Measurements from ENCODE around the gene OR10G7. TPM values are rescaled to one million over a fixed set of nuclear protein-coding genes. Genes with fewer than 3 reads are reported as not detected.

Gene OR10G7
- total RNA-seq, 1 experiment from 2014 or later: not detected

- TF ChIP-seq, protein P1, sequence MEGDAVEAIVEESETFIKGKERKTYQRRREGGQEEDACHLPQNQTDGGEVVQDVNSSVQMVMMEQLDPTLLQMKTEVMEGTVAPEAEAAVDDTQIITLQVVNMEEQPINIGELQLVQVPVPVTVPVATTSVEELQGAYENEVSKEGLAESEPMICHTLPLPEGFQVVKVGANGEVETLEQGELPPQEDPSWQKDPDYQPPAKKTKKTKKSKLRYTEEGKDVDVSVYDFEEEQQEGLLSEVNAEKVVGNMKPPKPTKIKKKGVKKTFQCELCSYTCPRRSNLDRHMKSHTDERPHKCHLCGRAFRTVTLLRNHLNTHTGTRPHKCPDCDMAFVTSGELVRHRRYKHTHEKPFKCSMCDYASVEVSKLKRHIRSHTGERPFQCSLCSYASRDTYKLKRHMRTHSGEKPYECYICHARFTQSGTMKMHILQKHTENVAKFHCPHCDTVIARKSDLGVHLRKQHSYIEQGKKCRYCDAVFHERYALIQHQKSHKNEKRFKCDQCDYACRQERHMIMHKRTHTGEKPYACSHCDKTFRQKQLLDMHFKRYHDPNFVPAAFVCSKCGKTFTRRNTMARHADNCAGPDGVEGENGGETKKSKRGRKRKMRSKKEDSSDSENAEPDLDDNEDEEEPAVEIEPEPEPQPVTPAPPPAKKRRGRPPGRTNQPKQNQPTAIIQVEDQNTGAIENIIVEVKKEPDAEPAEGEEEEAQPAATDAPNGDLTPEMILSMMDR (IDR thresholded peaks at IDR 0.05): no peak
- TF ChIP-seq ESRRA (CRISPR knock-in tag; IDR thresholded peaks at IDR 0.05; ENCODE audit: borderline replicate concordance) (no peak), TCF7 (CRISPR knock-in tag; IDR thresholded peaks at IDR 0.05; ENCODE audit: low read depth) (no peak), CBFB (CRISPR knock-in tag; IDR thresholded peaks at IDR 0.05; ENCODE audit: low read depth) (no peak), ZNF263 (CRISPR knock-in tag; IDR thresholded peaks at IDR 0.05; ENCODE audit: low read depth) (no peak), ZNF232 (CRISPR knock-in tag; IDR thresholded peaks at IDR 0.05) (no peak), FOXK1 (CRISPR knock-in tag; IDR thresholded peaks at IDR 0.05) (no peak), CDX4 (CRISPR knock-in tag; IDR thresholded peaks at IDR 0.05; ENCODE audit: borderline replicate concordance) (no peak), E2F5 (CRISPR knock-in tag; IDR thresholded peaks at IDR 0.05) (no peak)
- TF ChIP-seq, protein P2, sequence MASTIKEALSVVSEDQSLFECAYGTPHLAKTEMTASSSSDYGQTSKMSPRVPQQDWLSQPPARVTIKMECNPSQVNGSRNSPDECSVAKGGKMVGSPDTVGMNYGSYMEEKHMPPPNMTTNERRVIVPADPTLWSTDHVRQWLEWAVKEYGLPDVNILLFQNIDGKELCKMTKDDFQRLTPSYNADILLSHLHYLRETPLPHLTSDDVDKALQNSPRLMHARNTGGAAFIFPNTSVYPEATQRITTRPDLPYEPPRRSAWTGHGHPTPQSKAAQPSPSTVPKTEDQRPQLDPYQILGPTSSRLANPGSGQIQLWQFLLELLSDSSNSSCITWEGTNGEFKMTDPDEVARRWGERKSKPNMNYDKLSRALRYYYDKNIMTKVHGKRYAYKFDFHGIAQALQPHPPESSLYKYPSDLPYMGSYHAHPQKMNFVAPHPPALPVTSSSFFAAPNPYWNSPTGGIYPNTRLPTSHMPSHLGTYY (CRISPR knock-in tag; IDR thresholded peaks at IDR 0.05): no peak
- TF ChIP-seq, protein P3, sequence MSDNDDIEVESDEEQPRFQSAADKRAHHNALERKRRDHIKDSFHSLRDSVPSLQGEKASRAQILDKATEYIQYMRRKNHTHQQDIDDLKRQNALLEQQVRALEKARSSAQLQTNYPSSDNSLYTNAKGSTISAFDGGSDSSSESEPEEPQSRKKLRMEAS (CRISPR knock-in tag; IDR thresholded peaks at IDR 0.05): no peak
Measured at GRCh38 chr11:124050748-124051147, 9.6 kb upstream of the OR10G7 start (continued).

DNA sequence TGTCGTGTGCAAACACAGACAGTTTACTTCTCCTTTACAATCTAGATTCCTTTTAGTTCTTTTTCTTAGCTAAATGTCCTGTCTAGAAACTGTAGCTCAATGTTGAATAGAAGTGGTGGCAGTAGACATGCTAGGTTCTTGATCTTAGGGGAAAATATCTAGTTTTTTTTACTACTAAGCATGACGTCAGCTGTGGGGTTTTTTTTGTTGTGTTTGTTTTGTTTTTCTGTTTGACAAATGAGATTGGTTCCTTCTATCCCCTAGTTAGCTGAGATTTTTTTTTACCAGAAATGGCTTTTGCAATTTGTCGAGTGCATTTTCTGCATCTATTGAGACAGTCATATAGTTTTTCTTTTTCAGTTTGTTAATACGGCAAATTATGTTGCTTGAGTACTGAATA lies 2.3 kb upstream of the OR10G7 start:
- H3K27ac Mint-ChIP-seq: no peak overlapping the region
- no peak for DNase-seq (ENCODE audit: low spot score)

More for the DNA sequence above, 2.3 kb upstream of the OR10G7 start:
- H3K36me3 Mint-ChIP-seq: no peaks in the 10 kb centered on the region
- H3K4me3 Mint-ChIP-seq: no peak overlapping the region
- ChIA-PET CTCF (no interaction called here), POLR2A (no interaction called here)
- no peaks in the 10 kb centered on the region for H3K27me3 Mint-ChIP-seq (ENCODE audit: low read depth)
- TF ChIP-seq, protein P4, sequence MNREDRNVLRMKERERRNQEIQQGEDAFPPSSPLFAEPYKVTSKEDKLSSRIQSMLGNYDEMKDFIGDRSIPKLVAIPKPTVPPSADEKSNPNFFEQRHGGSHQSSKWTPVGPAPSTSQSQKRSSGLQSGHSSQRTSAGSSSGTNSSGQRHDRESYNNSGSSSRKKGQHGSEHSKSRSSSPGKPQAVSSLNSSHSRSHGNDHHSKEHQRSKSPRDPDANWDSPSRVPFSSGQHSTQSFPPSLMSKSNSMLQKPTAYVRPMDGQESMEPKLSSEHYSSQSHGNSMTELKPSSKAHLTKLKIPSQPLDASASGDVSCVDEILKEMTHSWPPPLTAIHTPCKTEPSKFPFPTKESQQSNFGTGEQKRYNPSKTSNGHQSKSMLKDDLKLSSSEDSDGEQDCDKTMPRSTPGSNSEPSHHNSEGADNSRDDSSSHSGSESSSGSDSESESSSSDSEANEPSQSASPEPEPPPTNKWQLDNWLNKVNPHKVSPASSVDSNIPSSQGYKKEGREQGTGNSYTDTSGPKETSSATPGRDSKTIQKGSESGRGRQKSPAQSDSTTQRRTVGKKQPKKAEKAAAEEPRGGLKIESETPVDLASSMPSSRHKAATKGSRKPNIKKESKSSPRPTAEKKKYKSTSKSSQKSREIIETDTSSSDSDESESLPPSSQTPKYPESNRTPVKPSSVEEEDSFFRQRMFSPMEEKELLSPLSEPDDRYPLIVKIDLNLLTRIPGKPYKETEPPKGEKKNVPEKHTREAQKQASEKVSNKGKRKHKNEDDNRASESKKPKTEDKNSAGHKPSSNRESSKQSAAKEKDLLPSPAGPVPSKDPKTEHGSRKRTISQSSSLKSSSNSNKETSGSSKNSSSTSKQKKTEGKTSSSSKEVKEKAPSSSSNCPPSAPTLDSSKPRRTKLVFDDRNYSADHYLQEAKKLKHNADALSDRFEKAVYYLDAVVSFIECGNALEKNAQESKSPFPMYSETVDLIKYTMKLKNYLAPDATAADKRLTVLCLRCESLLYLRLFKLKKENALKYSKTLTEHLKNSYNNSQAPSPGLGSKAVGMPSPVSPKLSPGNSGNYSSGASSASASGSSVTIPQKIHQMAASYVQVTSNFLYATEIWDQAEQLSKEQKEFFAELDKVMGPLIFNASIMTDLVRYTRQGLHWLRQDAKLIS (CRISPR knock-in tag; IDR thresholded peaks at IDR 0.05; ENCODE audit: borderline replicate concordance): no peak
- TF ChIP-seq, protein P5, sequence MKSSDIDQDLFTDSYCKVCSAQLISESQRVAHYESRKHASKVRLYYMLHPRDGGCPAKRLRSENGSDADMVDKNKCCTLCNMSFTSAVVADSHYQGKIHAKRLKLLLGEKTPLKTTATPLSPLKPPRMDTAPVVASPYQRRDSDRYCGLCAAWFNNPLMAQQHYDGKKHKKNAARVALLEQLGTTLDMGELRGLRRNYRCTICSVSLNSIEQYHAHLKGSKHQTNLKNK (CRISPR knock-in tag; IDR thresholded peaks at IDR 0.05): no peak
- no peak for TF ChIP-seq SMAD4 (CRISPR knock-in tag; IDR thresholded peaks at IDR 0.05)
- no peak for TF ChIP-seq JAZF1 (CRISPR knock-in tag; IDR thresholded peaks at IDR 0.05)
- TF ChIP-seq MYBL2 (CRISPR knock-in tag; IDR thresholded peaks at IDR 0.05): no peak
- TF ChIP-seq CDX4 (CRISPR knock-in tag; IDR thresholded peaks at IDR 0.05; ENCODE audit: borderline replicate concordance): no peak
- TF ChIP-seq OVOL2 (CRISPR knock-in tag; IDR thresholded peaks at IDR 0.05; ENCODE audit: borderline replicate concordance): no peak
- no peak for TF ChIP-seq CREB1 (CRISPR knock-in tag; IDR thresholded peaks at IDR 0.05)
- peaks cover 7% of the 10 kb centered on the region for H3K4me1 Mint-ChIP-seq
- ATAC-seq: no peak
- no peaks in the 10 kb centered on the region for H3K9me3 Mint-ChIP-seq

Data from WTC11 (cell line).